HEK293 (cell line): ENCODE measurements around the gene ARSB.

Source experiments
- CTCF ChIA-PET: fragments of 350-600 bp; formaldehyde crosslinking; extraction: SDS; loops from one replicate; lab custom pipeline; 2021; ENCODE audit warnings: antibody characterized with exemption; lab: Yijun Ruan, JAX
- POLR2A ChIA-PET: fragments of 300-600 bp; formaldehyde crosslinking; extraction: SDS; loops from one replicate; lab custom pipeline; 2020; ENCODE audit warnings: antibody characterized with exemption, inconsistent platforms; lab: Yijun Ruan, JAX
- H3K27ac ChIP-seq: fragments of 200-500 bp; sonication (Bioruptor generic); 2 replicates; pipeline ENCODE4 v1.5.1; 2014; ENCODE audit warnings: low read depth, low read length, control low read depth, inconsistent platforms; ENCODE audit errors: extremely low read depth
- H3K36me3 ChIP-seq, 2 experiments: fragments of 200-500 bp in 1 of 2; sonication (Bioruptor generic) in 1 of 2; 1 replicate in 1 of 2; 2 replicates in 1 of 2; pipeline ENCODE4 v1.5.1; 2014 to 2017; ENCODE audit warnings: inconsistent platforms in 2 of 2, low read length in 2 of 2; ENCODE audit not compliant: control insufficient read depth in 2 of 2, insufficient read depth in 1 of 2
- H3K4me1 ChIP-seq: fragments of 200-500 bp; sonication (Bioruptor generic); 2 replicates; pipeline ENCODE4 v1.5.1; 2014; ENCODE audit warnings: mild to moderate bottlenecking, low read length, inconsistent platforms; ENCODE audit not compliant: control insufficient read depth, insufficient read depth
- H3K4me3 ChIP-seq: 2 replicates; pipeline ENCODE4 v1.5.1; 2011; ENCODE audit warnings: low read depth, mild to moderate bottlenecking, control low read depth, low read length, moderate library complexity
- H3K9me3 ChIP-seq: fragments of 200-500 bp; sonication (Bioruptor generic); 2 replicates; pipeline ENCODE4 v1.5.1; 2014; ENCODE audit warnings: low read depth, low read length, inconsistent platforms; ENCODE audit not compliant: control insufficient read depth, insufficient read depth
- FEZF1 ChIP-seq: fragments of 450-650 bp; formaldehyde crosslinking; IDR thresholded peaks from 2 replicates; pipeline ENCODE4 v1.5.1; 2016; ENCODE audit warnings: missing biosample characterization, missing genetic modification characterization
- HOXA7 ChIP-seq: sonication (generic); formaldehyde crosslinking; IDR thresholded peaks from 2 replicates; pipeline ENCODE4 v1.8.1; 2022; ENCODE audit warnings: missing genetic modification reagents, borderline replicate concordance
- KLF1 ChIP-seq: fragments of 450-650 bp; formaldehyde crosslinking; IDR thresholded peaks from 2 replicates; pipeline ENCODE4 v1.5.1; 2016; ENCODE audit warnings: missing biosample characterization, missing genetic modification characterization
- KLF9 ChIP-seq: fragments of 450-650 bp; formaldehyde crosslinking; IDR thresholded peaks from 2 replicates; pipeline ENCODE4 v1.5.1; 2016; ENCODE audit warnings: missing biosample characterization, missing genetic modification characterization, low read depth
- PRDM1 ChIP-seq: fragments of 450-650 bp; formaldehyde crosslinking; IDR thresholded peaks from 2 replicates; pipeline ENCODE4; 2016; ENCODE audit warnings: missing biosample characterization, missing genetic modification characterization
- TCF7L2 ChIP-seq: IDR thresholded peaks from 2 replicates; pipeline ENCODE4 v1.6.1; 2011; ENCODE audit warnings: low read depth, mild to moderate bottlenecking, inconsistent platforms, low read length, moderate library complexity, borderline replicate concordance
- ZBTB17 ChIP-seq: fragments of 450-650 bp; formaldehyde crosslinking; IDR thresholded peaks from 2 replicates; pipeline ENCODE4 v1.5.1; 2016; ENCODE audit warnings: missing biosample characterization, missing genetic modification characterization
- ZBTB21 ChIP-seq: fragments of 450-650 bp; formaldehyde crosslinking; IDR thresholded peaks from 2 replicates; pipeline ENCODE4 v1.5.1; 2017; ENCODE audit warnings: missing biosample characterization, missing genetic modification characterization
- ZNF184 ChIP-seq: fragments of 450-650 bp; IDR thresholded peaks from 2 replicates; pipeline ENCODE4 v1.5.1; 2018; ENCODE audit warnings: missing biosample characterization, mild to moderate bottlenecking, missing genetic modification characterization
- ZNF391 ChIP-seq: fragments of 450-650 bp; formaldehyde crosslinking; IDR thresholded peaks from 2 replicates; pipeline ENCODE4 v1.5.1; 2016; ENCODE audit warnings: low read depth, missing biosample characterization, missing genetic modification characterization, borderline replicate concordance
- ZNF544 ChIP-seq: fragments of 450-650 bp; formaldehyde crosslinking; IDR thresholded peaks from 2 replicates; pipeline ENCODE4 v1.5.0; 2017; ENCODE audit warnings: missing biosample characterization, missing genetic modification characterization
- ZNF558 ChIP-seq: fragments of 450-650 bp; formaldehyde crosslinking; IDR thresholded peaks from 2 replicates; pipeline ENCODE4 v1.5.1; 2016; ENCODE audit warnings: missing biosample characterization, missing genetic modification characterization
- ZNF658 ChIP-seq: fragments of 450-650 bp; formaldehyde crosslinking; IDR thresholded peaks from 2 replicates; pipeline ENCODE4; 2016; ENCODE audit warnings: missing biosample characterization, missing genetic modification characterization
- ZNF664 ChIP-seq: fragments of 450-650 bp; formaldehyde crosslinking; IDR thresholded peaks from 2 replicates; pipeline ENCODE4 v1.5.1; 2016; ENCODE audit warnings: missing biosample characterization, missing genetic modification characterization
- ZNF792 ChIP-seq: fragments of 450-650 bp; formaldehyde crosslinking; IDR thresholded peaks from 2 replicates; pipeline ENCODE4 v1.5.1; 2016; ENCODE audit warnings: missing biosample characterization, missing genetic modification characterization
- TF ChIP-seq, protein P1 (sequence below): fragments of 450-650 bp; formaldehyde crosslinking; IDR thresholded peaks from 2 replicates; pipeline ENCODE4 v1.5.1; 2016; ENCODE audit warnings: missing biosample characterization, missing genetic modification characterization
- TF ChIP-seq, protein P2 (sequence below): fragments of 450-650 bp; formaldehyde crosslinking; conservative IDR thresholded peaks from 2 replicates; pipeline ENCODE4 v1.5.1; 2016; ENCODE audit warnings: low read depth, missing biosample characterization, missing genetic modification characterization

The ARSB gene

DNA sequence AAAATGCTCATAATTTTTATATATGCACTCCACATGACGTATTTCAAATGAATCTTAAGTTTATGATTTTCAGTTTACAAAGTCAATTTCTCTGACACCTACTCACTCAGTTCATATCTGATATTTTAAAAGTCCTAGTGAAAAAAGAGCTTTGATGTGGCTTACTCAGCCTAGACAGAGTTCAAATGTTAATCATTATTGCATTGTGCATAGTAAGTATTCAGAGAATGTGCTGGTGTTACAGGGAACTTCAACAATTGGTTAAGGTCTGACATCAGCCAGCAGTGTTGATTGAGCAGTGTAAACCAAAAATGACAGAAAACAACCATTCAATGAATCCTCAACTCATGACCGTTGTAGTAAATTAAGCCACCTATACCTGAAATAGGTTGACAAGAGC is 189.4 kb downstream of the ARSB start (continued):
- TF ChIP-seq ZBTB17 (tag by site-specific recombination) (no peak), ZNF544 (no peak), FEZF1 (tag by site-specific recombination) (no peak), ZNF184 (0 out of 2 replicates have a peak, but pooled peaks have one; percentile 26), ZNF558 (tag by site-specific recombination) (no peak), PRDM1 (tag by site-specific recombination) (no peak), KLF9 (no peak), ZBTB21 (tag by site-specific recombination) (no peak), TCF7L2 (peak; percentile 58; the same call in 1 of the 2 replicates)
- TF ChIP-seq, protein P1, sequence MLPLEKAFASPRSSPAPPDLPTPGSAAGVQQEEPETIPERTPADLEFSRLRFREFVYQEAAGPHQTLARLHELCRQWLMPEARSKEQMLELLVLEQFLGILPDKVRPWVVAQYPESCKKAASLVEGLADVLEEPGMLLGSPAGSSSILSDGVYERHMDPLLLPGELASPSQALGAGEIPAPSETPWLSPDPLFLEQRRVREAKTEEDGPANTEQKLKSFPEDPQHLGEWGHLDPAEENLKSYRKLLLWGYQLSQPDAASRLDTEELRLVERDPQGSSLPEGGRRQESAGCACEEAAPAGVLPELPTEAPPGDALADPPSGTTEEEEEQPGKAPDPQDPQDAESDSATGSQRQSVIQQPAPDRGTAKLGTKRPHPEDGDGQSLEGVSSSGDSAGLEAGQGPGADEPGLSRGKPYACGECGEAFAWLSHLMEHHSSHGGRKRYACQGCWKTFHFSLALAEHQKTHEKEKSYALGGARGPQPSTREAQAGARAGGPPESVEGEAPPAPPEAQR (tag by site-specific recombination) = no peak
- TF ChIP-seq, protein P2, sequence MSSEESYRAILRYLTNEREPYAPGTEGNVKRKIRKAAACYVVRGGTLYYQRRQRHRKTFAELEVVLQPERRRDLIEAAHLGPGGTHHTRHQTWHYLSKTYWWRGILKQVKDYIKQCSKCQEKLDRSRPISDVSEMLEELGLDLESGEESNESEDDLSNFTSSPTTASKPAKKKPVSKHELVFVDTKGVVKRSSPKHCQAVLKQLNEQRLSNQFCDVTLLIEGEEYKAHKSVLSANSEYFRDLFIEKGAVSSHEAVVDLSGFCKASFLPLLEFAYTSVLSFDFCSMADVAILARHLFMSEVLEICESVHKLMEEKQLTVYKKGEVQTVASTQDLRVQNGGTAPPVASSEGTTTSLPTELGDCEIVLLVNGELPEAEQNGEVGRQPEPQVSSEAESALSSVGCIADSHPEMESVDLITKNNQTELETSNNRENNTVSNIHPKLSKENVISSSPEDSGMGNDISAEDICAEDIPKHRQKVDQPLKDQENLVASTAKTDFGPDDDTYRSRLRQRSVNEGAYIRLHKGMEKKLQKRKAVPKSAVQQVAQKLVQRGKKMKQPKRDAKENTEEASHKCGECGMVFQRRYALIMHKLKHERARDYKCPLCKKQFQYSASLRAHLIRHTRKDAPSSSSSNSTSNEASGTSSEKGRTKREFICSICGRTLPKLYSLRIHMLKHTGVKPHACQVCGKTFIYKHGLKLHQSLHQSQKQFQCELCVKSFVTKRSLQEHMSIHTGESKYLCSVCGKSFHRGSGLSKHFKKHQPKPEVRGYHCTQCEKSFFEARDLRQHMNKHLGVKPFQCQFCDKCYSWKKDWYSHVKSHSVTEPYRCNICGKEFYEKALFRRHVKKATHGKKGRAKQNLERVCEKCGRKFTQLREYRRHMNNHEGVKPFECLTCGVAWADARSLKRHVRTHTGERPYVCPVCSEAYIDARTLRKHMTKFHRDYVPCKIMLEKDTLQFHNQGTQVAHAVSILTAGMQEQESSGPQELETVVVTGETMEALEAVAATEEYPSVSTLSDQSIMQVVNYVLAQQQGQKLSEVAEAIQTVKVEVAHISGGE = no peak

- no peaks in the 10 kb centered on the region for H3K36me3 ChIP-seq
- no peak for TF ChIP-seq ZNF792 (tag by site-specific recombination)
- no peak for TF ChIP-seq ZNF391 (tag by site-specific recombination)
- peak; percentile 94 for TF ChIP-seq ZNF664 (tag by site-specific recombination)
- TF ChIP-seq HOXA7 (CRISPR knock-in tag) = no peak
- CTCF ChIA-PET = interaction anchor here (0.5 kb wide), 1 partner anchor 17 kb away, joined by 4 read pairs; no protein-coding TSS in a partner anchor
- H3K4me3 ChIP-seq = no peak overlapping the region
- peaks cover 7% of the 10 kb centered on the region for H3K4me1 ChIP-seq
- POLR2A ChIA-PET = no interaction called here
- no peak overlapping the region for H3K27ac ChIP-seq
- no peaks in the 10 kb centered on the region for H3K9me3 ChIP-seq
Observed at GRCh38 chr5:78794693-78795215, 190.4 kb downstream of the ARSB start.

- TF ChIP-seq KLF1 (tag by site-specific recombination) = 0 out of 2 replicates have a peak, but pooled peaks have one; percentile 15
- no peak for TF ChIP-seq ZNF658
- ChIA-PET POLR2A (no interaction called here), CTCF (interaction anchor here (0.5 kb wide), 1 partner anchor 17 kb away, joined by 4 read pairs; no protein-coding TSS in a partner anchor)
- Histone ChIP-seq H3K27ac (no peak overlapping the region), H3K4me3 (no peak overlapping the region), H3K9me3 (no peaks in the 10 kb centered on the region), H3K36me3 (no peaks in the 10 kb centered on the region), H3K4me1 (peaks cover 7% of the 10 kb centered on the region)
Observed at GRCh38 chr5:78793907-78794662, 191.0 kb downstream of the ARSB start.
